ENCODE data around the gene WDR7. TPM values are rescaled to one million over a fixed set of nuclear protein-coding genes. Genes with fewer than 3 reads are reported as not detected.

The WDR7 gene
- total and polyA plus RNA-seq, 10 of the 15 experiments (the other 5 are each of a cell fraction or from before 2014, with no cell fraction given), result 2.8 to 16.5 (median 11.7) TPM

DNA sequence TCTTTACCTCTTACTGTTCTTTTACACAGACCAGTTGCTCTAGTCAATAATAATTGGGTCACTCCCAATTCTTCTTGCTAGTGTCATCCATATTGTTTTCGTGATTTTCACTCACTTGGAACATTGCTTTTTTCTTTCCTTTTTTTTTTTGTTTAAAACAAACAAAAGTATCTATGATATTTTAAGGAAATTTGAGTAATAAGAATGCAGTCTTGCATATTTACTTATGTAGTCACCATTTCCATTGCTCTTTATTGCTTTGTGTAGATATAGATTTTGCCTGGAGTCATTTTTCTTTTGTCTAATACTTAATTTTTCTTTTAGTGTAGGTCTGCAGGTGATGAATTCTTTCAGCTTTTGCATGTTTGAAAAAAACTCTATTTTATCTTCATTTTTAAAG lies 71.9 kb downstream of the WDR7 start:
- Histone ChIP-seq H2AFZ (ENCODE audit: control insufficient read depth, low read depth, low read length) (no peak overlapping the region), H3K36me3 (ENCODE audit: control insufficient read depth in 2 of 2, insufficient read depth in 2 of 2, low read length in 1 of 2) (no peaks in the 10 kb centered on the region), H3K27me3 (replicated peaks in 1 of 2; ENCODE audit: control insufficient read depth in 2 of 2, insufficient read depth in 2 of 2, low read length in 1 of 2) (no peaks in the 10 kb centered on the region), H3K9me3 (replicated peaks; ENCODE audit: control insufficient read depth, insufficient read depth, low read length) (no peaks in the 10 kb centered on the region; the same call in 2 of the 3 replicates), H3K79me2 (ENCODE audit: control insufficient read depth, insufficient read depth, low read length) (no peaks in the 10 kb centered on the region), H3K27ac (ENCODE audit: control insufficient read depth, insufficient read depth) (no peak overlapping the region), H3K9ac (ENCODE audit: control insufficient read depth, insufficient read depth, low read length) (no peak overlapping the region), H3K4me2 (ENCODE audit: control insufficient read depth, insufficient read depth) (no peak overlapping the region), H3K4me1 (ENCODE audit: control insufficient read depth, insufficient read depth, low read length) (no peaks in the 10 kb centered on the region), H4K20me1 (ENCODE audit: control insufficient read depth, insufficient read depth) (no peaks in the 10 kb centered on the region), H3K4me3 (no peak overlapping the region)
- CTCF ChIA-PET, result no interaction called here
- intact Hi-C loops (cut with micrococcal nuclease; ENCODE audit: unreplicated experiment) (no loop called here), in situ Hi-C loops (cut with MboI) (no loop called here)
- WGBS (ENCODE audit: insufficient coverage, insufficient replicate concordance, low lambda C conversion rate, missing lambda C conversion rate), result 93% methylated on average over 1 of the region's 1 CpG
- POLR2A ChIA-PET, result no interaction called here
- RAD21 ChIA-PET (ENCODE audit: unreplicated experiment), result interaction anchor here (1.1 kb wide), 1 partner anchor 12 kb away, joined by 3 read pairs; no protein-coding TSS in a partner anchor
- SMC1A ChIA-PET (ENCODE audit: uncharacterized antibody, unreplicated experiment), result no interaction called here
- ATAC-seq (no peak), FAIRE-seq (no peak), DNase-seq (ENCODE audit: low read depth, low spot score) (no peak)
- TF ChIP-seq SIN3A (IDR thresholded peaks at IDR 0.05; ENCODE audit: low read depth, low read length) (no peak), ZNF622 (IDR thresholded peaks at IDR 0.05) (no peak)
- no TSS peak for BruUV-seq (replicated peaks)

DNA sequence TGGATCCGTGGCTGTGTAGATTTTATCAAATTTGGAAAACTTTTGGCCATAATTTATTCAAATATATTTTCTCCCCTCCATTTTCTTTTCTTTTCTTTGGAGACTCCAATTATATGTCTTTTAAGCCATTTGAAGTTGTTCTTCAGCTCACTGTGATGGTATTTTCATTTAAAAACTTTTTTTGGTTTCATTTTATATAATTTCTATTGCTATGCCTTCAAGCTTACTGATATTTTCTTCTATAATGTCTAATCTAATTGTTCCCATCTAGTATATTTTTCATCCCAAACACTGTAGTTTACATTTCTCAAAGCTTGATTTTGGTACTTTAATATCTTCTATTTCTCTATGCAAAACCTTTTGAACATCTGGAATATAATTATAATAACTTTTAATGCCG lies 72.5 kb downstream of the WDR7 start:
- ChIA-PET POLR2A (no interaction called here), CTCF (no interaction called here), SMC1A (ENCODE audit: uncharacterized antibody, unreplicated experiment) (interaction anchor here (1.0 kb wide), 1 partner anchor 20 kb away, joined by 3 read pairs; no protein-coding TSS in a partner anchor), RAD21 (ENCODE audit: unreplicated experiment) (interaction anchor here (0.7 to 1.1 kb wide), 3 partner anchors 13 to 296 kb away, joined by 3 read pairs; no protein-coding TSS in a partner anchor)
- no peak overlapping the region for H3K4me3 ChIP-seq
- H3K27ac ChIP-seq (ENCODE audit: control insufficient read depth, insufficient read depth), result no peak overlapping the region
- WGBS (ENCODE audit: insufficient coverage, insufficient replicate concordance, low lambda C conversion rate, missing lambda C conversion rate), result 69% methylated on average over 2 of the region's 2 CpGs
- no peaks in the 10 kb centered on the region; the same call in 2 of the 3 replicates for H3K9me3 ChIP-seq (replicated peaks; ENCODE audit: control insufficient read depth, insufficient read depth, low read length)
- DNase-seq (ENCODE audit: low read depth, low spot score) (no peak), FAIRE-seq (no peak), ATAC-seq (no peak)
- in situ Hi-C loops (cut with MboI) (no loop called here), intact Hi-C loops (cut with micrococcal nuclease; ENCODE audit: unreplicated experiment) (no loop called here)
- no peaks in the 10 kb centered on the region for H3K36me3 ChIP-seq (ENCODE audit: control insufficient read depth in 2 of 2, insufficient read depth in 2 of 2, low read length in 1 of 2)
- no peak overlapping the region for H2AFZ ChIP-seq (ENCODE audit: control insufficient read depth, low read depth, low read length)
- H3K9ac ChIP-seq (ENCODE audit: control insufficient read depth, insufficient read depth, low read length), result no peak overlapping the region
- no peak for TF ChIP-seq NR2C1 (IDR thresholded peaks at IDR 0.05)
- no peak for TF ChIP-seq RB1 (IDR thresholded peaks at IDR 0.05; ENCODE audit: borderline replicate concordance)
- TF ChIP-seq ZNF622 (IDR thresholded peaks at IDR 0.05), result no peak
- TF ChIP-seq SRF (IDR thresholded peaks at IDR 0.05; ENCODE audit: low read depth in 2 of 2, low read length in 2 of 2), result no peak
- TF ChIP-seq ZNF384 (IDR thresholded peaks at IDR 0.05; ENCODE audit: borderline replicate concordance, low read depth, low read length), result no peak
- TF ChIP-seq PML (IDR thresholded peaks at IDR 0.05; ENCODE audit: low read length), result no peak
- TF ChIP-seq CHD1 (IDR thresholded peaks at IDR 0.05; ENCODE audit: low read depth, low read length), result no peak
- no peak for TF ChIP-seq EGR1 (IDR thresholded peaks at IDR 0.05; ENCODE audit: borderline replicate concordance in 1 of 2, low read depth in 2 of 2, low read length in 2 of 2)
- TF ChIP-seq POLR2A (IDR thresholded peaks at IDR 0.05; ENCODE audit: low read depth, low read length), result no peak
- TF ChIP-seq, protein P1, sequence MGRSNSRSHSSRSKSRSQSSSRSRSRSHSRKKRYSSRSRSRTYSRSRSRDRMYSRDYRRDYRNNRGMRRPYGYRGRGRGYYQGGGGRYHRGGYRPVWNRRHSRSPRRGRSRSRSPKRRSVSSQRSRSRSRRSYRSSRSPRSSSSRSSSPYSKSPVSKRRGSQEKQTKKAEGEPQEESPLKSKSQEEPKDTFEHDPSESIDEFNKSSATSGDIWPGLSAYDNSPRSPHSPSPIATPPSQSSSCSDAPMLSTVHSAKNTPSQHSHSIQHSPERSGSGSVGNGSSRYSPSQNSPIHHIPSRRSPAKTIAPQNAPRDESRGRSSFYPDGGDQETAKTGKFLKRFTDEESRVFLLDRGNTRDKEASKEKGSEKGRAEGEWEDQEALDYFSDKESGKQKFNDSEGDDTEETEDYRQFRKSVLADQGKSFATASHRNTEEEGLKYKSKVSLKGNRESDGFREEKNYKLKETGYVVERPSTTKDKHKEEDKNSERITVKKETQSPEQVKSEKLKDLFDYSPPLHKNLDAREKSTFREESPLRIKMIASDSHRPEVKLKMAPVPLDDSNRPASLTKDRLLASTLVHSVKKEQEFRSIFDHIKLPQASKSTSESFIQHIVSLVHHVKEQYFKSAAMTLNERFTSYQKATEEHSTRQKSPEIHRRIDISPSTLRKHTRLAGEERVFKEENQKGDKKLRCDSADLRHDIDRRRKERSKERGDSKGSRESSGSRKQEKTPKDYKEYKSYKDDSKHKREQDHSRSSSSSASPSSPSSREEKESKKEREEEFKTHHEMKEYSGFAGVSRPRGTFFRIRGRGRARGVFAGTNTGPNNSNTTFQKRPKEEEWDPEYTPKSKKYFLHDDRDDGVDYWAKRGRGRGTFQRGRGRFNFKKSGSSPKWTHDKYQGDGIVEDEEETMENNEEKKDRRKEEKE (IDR thresholded peaks at IDR 0.05), result no peak
- TF ChIP-seq BCL11A (IDR thresholded peaks at IDR 0.05; ENCODE audit: low read depth, low read length), result no peak
- no peak for TF ChIP-seq POLR2AphosphoS2 (IDR thresholded peaks at IDR 0.05; ENCODE audit: low read depth, low read length)
- no peaks in the 10 kb centered on the region for H3K27me3 ChIP-seq (replicated peaks in 1 of 2; ENCODE audit: control insufficient read depth in 2 of 2, insufficient read depth in 2 of 2, low read length in 1 of 2)
- no peaks in the 10 kb centered on the region for H3K79me2 ChIP-seq (ENCODE audit: control insufficient read depth, insufficient read depth, low read length)
- no peaks in the 10 kb centered on the region for H4K20me1 ChIP-seq (ENCODE audit: control insufficient read depth, insufficient read depth)
- H3K4me2 ChIP-seq (ENCODE audit: control insufficient read depth, insufficient read depth), result no peak overlapping the region
- H3K4me1 ChIP-seq (ENCODE audit: control insufficient read depth, insufficient read depth, low read length), result no peaks in the 10 kb centered on the region
- BruUV-seq (replicated peaks), result no TSS peak
